ENCODE measurements around the gene LMAN2L.

Gene LMAN2L

GRCh38 chr2:96739633-96740428 is at the start of gene LMAN2L:
LMAN2L (minus strand) TSS chr2:96740064; CDS start chr2:96740040, 24 bp downstream.
- DNase-seq, result peak; percentile 93 to 96

- no peak for DNase-seq
Measured at GRCh38 chr2:96789245-96789617, 49.4 kb upstream of the LMAN2L start.

DNA sequence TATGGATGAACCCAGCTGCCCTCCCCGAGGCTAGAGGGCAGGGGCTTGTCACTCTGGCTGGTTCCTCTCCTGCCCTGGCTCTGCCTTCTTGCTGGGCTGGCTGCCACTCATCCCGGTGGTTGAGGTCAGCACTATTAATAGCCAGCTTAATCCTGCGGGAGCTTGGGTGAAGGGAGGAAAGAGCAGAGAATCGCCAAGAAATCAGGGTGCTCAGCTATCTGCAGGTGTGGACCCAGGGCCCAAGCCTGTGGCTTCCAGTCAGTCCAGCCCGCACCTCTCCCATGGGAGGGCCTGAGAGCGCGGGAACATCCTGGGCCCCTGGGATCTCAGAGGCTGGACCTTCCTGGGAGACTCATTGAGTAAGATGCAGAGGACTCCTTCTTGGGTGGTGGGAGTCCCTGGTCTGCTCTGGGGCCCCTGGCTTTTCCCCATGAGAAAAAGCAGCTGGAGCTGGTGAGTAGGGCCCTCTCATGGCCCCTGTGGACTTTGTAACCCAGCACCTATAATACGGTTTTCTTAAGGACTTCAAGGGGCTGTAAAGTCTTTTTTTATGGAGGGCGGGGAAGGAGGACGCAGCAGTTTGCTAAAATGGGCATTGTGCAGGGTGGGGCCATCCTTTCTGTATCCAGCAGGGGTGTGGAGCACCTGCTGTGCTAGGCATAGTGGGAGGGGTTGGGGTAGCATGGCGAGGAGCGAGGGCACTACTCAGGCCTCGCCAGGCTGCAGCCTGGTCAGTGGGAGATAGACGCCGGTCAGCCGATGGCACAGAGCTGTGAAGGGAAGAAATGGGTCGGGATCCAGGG is 48.8 kb upstream of the LMAN2L start:
- DNase-seq, result peak; percentile 74 to 85

DNA sequence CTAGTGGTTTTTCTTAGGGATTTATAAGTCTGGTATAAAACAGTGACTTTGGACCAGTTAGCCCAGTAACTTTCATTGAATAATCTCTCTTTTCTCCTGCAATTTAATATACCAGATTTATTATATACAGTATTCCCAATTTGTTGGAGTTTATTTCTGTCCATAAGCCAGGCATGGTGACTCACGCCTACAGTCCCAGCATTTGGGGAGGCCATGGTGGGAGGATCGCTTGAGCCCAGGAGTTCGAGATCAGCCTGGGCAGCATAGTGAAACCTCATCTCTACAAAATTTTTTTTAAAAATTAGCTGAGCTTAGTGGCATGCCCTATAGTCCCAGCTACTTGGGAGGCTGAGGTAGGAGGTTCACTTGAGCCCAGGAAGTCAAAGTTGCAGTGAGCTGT is 47.5 kb upstream of the LMAN2L start:
- DNase-seq, result no peak

DNA sequence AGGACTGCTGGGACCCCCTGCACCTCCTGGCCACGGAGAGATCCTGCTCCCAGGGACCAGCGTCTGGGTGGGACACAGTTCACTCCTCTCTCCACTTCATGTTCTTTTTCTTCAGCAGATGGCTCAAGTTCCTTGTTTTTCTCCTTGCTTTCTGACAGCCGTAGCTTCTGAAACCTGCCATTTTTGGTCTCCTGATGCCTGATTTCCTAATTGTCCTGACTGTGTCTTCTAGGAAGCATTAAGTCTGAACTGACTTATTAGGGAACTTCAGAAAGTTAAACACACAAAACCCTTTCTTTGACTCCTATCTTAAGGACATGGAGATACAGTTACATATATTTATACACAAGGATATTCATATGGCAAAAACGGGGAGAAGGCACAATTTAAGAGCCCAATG is 43.5 kb upstream of the LMAN2L start:
- no peak for DNase-seq

- no peak for DNase-seq
Measured at GRCh38 chr2:96775160-96775559, 35.3 kb upstream of the LMAN2L start.

- DNase-seq, result no peak
Measured at GRCh38 chr2:96773922-96774321, 34.1 kb upstream of the LMAN2L start.

GRCh38 chr2:96772903-96773671 is 33.2 kb upstream of the LMAN2L start:
- DNase-seq, result no peak

GRCh38 chr2:96771796-96772618 is 32.1 kb upstream of the LMAN2L start:
- DNase-seq, result no peak

GRCh38 chr2:96770442-96771202 is 30.8 kb upstream of the LMAN2L start:
- no peak for DNase-seq

GRCh38 chr2:96769814-96770213 is 29.9 kb upstream of the LMAN2L start:
- no peak for DNase-seq

GRCh38 chr2:96768083-96768561 is 28.3 kb upstream of the LMAN2L start:
- DNase-seq, result no peak

- DNase-seq, result no peak
Measured at GRCh38 chr2:96767135-96767871, 27.4 kb upstream of the LMAN2L start.

GRCh38 chr2:96764253-96764637 is 24.4 kb upstream of the LMAN2L start:
- DNase-seq, result no peak

DNA sequence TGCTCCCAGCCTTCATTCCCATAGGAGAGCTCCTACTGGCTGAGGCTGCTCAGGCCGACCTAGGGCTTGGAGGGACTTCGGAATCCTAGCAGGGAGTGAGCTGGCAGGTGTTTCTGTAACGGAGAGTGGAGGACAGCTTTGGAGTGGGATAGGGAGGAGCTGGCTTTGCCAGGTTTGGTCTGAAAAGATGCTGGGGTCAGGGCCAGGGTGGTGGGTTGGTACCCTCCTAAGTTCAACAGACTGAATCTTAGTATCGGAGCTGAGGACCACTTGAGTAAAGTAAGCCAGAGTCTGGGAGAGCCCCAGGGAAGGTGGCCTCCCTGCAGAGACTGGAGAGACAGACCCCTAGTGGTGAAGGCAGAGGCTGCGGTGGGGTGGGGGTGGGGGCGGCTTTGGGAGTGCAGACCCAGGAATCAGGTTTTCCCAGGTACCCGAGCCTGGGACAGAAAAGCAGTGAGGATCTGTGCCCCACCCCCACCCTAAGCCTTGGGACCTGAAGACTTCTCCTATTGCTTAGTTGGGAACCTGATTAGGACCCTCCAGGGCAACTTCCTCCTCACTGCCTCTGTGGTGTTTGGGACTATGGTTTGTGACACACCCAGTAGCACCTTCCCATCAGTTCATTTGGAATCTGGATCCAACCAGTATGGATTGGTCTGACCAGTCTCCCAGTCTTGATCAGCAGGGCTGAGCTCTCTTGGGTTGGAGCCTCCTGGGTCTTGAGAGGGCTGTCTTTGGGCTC is 23.8 kb upstream of the LMAN2L start:
- peak in 1 of 2 experiments; percentile 63 for DNase-seq

DNA sequence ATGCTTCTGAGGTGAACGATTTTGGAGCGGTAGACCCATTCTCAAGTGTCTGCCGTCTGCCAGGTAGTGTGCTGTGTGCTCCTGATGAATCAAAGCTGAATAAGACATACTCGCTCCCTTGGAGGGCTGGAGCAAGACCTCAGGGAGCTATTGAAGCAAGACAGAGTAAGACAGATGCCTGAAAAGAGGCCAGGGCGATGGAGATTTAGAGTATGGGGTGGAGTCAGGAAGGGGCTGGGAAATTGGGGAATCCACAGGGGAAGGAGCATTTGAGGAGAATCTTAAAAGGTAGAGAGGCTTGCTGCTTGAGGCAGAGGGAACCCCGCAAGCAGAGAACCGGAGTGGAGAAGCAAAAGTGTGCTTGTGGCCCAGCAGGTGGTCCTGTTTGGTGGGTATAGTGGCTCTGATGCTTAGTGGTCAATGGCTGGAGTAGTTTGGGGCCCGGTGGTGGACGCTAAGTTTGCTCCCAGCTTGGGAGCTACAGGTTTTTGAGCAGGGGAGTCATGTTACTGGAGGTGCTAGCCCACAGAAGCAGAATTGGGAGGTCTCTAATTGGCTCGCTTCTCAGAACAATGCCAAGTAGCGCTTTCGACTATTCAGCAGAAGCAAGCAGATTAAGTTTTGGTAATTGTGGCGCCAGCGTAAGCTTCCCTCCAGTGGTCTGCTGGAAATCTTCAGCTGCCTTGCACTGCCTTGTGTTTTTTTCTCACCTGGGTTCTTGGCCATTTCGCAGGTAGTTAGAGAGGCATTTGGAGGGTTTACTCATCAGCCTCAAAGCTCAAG is 22.9 kb upstream of the LMAN2L start:
- peak; percentile 50 to 67 for DNase-seq

GRCh38 chr2:96760986-96761832 is 21.3 kb upstream of the LMAN2L start:
- DNase-seq, result no peak
